ENCODE measurements around the gene PPIF. TPM values are rescaled to one million over a fixed set of nuclear protein-coding genes. Genes with fewer than 3 reads are reported as not detected.

Gene PPIF
- total RNA-seq, 1 experiment from 2014 or later, result 47.2 TPM

DNA sequence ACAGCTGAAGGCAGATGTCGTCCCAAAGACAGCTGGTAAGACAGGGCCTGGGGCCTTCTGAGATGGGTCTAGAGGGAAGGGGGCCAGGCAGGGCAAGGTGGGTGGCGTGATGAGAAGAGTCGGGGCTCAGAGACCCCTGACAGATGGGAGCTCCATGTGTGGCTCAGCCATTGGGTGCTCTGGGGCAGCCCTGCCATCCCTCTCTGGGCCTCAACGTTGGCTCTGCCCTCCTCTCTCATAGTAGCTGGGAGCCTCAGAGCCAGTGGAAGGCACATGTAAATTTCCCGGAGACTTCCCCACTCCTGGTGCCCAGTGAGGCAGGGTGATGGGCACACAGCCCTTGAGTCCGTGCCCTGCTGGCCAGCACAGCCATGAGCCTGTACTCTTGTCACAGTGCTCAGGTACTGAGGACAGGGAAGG, 1.8 kb downstream of the PPIF start:
- DNase-seq (ENCODE audit: low spot score), result no peak

DNA sequence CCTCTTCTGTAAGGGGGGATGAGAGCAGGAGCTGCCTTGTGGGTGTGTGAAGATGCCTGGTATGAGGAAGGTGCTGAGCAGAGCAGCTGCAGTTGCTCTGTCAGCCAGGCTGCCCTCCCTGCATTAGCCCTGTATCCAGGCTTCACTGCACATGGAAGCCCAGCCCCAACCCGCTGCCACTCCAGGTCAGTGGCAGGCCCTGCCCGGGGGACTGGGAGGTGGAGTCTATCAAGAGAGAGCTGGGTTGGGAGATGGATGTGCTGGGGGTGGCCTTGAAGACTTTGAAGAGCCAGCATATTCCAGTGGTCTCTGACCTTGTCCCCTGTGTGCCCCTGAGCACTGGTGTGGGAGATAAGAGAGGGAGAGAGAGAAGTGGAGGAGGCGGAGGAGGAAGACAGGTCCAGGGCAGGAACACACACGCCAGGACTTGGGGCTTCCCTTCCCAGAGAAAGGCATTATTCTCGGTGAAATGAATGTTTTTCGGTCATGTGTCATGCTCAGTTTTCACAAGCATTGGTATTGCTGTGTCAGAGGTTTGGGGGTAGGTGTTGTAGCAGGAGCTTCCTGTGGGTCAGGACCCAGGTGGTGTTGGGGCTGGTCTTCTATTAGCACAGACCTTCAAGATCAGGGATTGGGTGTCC, 2.6 kb downstream of the PPIF start:
- no peak for DNase-seq (ENCODE audit: low spot score)

DNA sequence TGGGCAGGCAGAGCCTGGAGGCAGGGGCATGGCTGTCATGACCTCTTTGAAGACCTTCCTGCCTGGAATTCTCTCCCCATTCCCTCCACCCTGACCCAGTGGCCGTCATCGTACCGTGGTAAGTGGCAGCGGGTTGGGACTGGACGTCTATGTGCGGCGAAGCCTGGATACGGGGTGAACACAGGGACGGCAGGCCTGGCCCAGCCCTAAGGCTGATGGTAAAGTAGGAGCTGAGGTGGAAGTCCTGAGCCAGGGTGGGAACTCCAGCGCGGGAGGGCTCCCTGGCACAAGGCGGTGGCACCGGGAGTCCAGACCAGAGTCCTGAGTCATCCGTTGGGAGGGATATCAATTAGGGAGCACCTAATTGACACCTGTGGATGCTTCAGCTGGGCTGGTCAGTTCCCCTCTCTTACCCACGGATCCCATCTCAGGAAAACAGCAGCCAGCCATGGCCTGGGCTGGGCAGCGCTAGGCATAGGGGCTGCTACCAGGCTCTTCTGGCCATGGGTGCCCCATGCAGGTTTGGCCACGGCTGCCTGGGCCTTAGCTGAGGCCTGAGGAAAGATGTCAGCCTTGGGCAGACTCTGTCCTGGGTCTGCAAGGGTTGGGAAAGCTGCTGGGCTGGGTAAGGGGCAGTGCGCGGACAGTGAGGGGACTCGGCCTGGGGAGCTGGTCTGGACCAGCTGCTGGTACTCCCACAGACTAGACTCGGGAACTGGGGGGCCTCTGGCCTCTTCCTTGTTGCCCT, 3.3 kb downstream of the PPIF start:
- DNase-seq (ENCODE audit: low spot score), result no peak

DNA sequence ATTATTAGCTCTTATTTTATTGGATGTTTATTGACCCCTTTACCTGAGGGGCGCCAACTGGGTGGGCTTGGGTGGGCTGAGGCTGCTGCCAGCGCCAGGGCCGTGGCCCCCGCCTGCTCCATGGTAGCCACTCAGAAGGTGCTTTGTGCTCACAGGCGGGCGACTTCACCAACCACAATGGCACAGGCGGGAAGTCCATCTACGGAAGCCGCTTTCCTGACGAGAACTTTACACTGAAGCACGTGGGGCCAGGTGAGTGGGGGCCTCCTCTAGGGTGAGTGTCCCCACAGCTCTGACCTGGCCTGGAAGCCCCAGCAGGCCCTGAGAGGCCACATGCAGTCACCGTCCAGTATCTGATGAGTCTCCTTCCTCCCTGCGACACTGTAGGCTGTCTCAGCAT, 4.1 kb downstream of the PPIF start:
- no peak for DNase-seq (ENCODE audit: low spot score)

DNA sequence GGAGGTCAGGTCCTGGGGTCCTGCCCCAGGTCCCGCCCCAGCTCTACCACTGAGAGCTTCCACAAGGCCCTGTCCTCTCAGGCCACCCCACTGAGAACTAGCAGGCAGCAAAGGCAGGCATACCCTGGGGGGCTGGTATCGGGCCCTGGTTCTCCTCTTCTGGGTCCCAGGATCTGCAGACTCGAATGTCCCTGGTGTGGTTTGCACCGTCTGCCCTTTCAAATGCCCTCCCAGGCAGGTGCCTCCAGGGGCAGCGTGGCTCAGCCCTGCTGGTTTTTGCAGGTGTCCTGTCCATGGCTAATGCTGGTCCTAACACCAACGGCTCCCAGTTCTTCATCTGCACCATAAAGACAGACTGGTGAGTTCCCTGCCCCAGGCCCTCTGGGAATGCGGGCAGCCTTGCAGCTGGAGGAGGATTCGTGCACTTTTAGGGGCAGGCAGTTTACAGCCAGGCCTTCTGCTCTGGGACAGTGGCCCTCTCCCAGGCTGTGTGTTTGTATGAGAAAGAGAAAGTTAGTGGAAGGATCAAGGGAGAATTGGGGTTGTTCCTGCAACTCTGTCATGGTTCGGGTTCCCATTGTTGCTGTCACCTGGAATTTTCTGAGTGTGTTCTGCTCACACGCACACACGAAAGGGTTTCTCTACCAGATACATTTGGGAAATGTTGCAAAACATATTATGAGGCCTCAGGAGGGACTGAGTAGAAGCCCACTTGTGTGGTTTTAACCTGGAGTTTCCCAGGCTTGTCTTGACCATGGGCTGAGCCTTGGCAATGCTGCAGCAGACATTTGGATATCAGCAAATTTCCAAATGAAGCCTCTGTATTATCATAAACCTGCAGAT, 5.0 kb downstream of the PPIF start:
- no peak for DNase-seq (ENCODE audit: low spot score)

DNA sequence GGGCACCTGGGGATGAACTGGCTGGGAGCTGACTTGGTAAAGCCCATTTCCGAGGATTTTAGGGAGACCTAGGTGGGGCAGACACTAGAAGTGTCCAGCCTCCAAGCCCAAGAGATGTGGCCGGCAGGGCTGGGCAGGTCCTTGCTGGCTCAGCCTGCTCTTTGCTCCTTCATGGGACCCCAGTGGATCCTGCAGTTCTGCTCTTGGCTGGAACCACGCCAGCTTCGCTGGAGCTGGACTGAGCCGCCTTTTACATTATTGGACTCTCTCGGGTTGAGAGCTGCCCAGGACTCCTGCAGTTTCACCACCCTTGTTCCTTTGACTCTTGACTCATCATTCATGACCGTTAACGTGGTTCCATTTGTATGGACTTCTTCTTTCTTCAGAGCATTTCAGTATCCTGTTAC, 5.7 kb downstream of the PPIF start:
- no peak for DNase-seq (ENCODE audit: low spot score)

DNA sequence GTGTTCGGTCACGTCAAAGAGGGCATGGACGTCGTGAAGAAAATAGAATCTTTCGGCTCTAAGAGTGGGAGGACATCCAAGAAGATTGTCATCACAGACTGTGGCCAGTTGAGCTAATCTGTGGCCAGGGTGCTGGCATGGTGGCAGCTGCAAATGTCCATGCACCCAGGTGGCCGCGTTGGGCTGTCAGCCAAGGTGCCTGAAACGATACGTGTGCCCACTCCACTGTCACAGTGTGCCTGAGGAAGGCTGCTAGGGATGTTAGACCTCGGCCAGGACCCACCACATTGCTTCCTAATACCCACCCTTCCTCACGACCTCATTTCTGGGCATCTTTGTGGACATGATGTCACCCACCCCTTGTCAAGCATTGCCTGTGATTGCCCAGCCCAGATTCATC, 6.5 kb downstream of the PPIF start:
- DNase-seq (ENCODE audit: low spot score), result no peak

DNA sequence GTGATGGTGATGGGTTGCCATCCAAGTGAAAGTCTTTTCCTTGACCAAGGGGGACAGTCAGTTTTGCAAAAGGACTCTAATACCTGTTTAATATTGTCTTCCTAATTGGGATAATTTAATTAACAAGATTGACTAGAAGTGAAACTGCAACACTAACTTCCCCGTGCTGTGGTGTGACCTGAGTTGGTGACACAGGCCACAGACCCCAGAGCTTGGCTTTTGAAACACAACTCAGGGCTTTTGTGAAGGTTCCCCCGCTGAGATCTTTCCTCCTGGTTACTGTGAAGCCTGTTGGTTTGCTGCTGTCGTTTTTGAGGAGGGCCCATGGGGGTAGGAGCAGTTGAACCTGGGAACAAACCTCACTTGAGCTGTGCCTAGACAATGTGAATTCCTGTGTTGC, 6.9 kb downstream of the PPIF start:
- DNase-seq (ENCODE audit: low spot score), result no peak

DNA sequence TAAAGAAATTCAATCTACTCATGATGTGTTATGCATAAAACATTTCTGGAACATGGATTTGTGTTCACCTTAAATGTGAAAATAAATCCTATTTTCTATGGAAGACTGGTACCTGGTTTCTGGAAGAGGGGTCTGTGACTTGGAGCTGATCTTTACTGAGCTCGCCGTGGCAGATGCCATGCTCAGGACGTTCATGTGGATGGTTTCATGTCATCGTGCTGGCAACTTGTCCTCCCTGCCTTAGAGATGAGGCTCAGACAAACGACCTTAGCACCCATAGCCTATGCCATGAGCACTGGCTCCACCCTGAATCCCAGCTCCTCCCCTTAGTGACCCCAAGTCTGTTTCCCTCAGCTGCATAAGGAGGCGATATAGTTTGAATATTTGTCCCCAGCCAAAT, 7.3 kb downstream of the PPIF start:
- no peak for DNase-seq (ENCODE audit: low spot score)

DNA sequence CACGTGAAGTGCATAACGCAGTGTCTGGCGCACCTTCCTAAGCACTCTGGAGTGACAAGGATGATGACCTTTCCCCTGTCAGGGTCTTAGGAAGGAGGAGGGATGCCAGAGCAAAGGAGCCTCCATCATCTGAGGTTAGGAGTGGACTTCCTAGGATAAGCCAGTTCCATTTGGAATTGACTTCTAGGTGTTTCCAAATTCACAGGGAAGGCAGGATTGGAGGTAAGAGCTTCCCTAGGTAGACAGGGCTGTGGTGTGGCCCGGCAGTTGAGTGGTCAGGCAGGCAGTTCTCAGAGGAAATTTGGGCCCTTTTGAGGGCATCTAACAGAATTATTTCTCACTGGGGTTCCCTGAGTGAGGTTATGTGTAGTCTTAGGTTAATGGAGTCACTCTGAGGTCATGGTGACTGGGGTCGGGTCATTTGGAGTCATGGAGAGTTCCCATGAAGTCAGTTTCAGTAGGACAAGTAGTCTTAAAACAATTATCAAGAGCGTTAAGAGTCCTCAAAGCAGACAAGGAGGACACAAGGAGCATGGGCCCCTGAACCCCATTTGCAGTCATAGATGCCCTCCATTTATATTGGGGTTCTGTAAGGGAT, 8.2 kb downstream of the PPIF start:
- no peak for DNase-seq (ENCODE audit: low spot score)

DNA sequence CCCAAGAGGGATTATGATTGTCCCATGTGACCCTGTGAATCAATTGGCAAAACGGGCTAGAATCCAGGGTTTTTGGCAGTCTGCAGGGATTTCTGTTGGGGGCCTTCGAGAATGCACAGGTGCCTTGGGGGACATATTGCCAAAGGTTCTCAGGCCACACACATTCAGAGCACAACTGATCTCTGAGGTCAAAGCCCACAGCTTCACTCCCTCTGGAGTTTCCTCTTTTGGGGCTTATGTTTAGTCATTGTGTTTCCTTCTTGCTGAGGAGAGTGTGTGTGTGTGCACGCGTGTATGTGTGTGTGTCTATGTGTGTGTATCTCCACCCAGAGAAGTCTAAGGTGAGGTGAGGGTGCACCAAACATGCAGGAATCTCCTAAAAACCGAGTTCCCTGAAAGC, 8.8 kb downstream of the PPIF start:
- no peak for DNase-seq (ENCODE audit: low spot score)

DNA sequence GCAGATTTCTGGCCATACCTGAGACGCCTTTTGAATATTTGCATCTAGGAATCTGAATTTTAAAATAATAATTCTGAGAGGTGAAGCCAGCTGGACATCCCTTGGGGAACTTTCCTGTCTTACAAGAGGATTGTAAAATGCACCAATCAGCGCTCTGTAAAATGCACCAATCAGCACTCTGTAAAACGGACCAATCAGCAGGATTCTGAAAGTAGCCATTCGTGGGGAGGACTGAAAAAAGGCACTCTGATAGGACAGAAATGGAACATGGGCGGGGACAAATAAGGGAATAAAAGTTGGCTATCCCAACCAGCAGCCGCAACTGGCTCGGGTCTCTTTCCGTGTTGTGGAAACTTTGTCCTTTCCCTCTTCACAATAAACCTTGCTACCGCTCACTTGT, 9.9 kb downstream of the PPIF start:
- DNase-seq (ENCODE audit: low spot score), result no peak

DNA sequence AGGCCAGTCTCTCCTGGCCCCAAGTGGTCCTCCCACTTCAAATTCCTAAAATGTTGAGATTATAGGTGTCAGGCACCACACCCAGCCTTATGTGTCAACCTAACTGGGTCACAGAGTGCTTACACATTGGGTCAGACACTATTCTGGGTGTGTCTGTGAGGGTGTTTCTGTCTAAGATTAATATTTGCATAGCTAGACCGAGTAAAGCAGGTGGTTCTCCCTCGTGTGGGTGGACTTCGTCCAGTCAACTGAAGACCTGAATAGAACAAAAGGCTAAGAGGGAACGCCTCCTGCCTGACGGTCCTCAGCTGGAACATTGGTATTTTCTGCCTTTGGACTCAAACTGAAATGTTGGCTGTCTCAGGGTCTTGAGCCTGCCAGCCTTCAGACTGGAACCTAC, 11.5 kb downstream of the PPIF start:
- no peak for DNase-seq (ENCODE audit: low spot score)

DNA sequence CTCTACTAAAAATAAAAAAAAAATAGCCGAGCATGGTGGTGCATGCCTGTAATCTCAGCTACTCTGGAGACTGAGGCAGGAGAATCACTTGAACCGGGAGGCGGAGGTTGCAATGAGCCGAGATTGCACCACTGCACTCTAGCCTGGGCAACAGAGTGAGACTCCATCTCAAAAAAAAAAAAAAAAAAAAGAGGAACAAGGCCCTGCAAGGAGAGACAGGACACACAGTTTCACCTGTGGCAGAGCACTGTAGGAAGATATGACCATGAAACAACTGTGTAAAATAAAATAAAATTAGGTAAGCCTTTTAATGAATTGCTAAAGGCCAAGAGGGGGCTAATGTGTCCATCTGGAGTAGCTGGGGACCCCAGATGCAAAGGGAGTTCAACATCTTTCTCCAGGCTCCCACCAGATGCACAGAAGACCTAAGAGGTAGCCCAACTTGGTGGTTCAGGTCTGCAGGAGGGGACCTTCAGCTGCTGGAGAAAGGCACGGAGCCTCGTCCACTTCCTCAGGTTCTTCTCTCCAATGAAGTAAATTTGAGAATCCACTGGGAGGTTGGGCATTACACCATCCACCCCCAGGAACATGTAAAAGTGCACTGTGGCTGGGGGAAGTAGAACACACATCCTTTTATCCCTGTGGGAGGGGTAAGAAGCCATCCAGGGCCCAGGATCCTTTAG, 12.7 kb downstream of the PPIF start:
- DNase-seq (ENCODE audit: low spot score), result no peak

DNA sequence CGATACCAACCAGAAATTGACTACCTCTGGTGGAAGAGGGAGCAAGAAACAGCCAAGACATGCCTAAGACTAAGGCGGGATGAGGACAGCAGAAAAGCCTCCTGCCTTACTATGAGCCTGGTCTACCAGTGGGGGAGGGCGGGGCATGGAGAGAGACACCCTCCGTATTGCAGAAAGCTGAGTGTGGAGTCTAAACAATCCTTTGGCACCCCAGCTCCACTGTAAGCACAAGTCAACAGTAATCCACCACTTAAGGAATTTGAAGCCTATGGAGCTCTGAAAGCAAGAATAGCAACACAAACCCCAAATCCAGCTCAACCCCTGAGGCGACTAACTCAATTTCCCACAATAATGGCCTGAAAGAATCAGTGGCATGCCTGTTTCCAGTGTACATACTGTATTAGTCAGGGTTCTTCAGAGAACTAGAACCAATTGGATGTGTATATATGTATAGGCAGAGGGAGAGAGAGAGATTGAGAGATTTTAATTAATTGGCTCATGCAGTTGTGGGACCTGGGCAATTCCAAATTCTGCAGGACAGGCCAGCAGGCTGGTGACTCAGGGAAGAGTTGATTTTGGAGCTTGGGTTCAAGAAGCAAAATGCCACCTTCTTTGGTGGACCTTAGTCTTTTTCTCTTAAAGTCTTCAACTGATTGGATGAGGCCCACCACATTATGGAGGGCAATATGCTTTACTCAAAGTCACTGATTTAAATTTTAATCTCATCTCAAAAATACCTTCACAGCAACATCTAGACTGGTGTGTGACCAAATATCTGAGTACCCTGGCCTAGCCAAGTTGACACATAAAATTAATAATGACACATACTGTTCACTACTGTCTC, 13.5 kb downstream of the PPIF start:
- no peak for DNase-seq (ENCODE audit: low spot score)

DNA sequence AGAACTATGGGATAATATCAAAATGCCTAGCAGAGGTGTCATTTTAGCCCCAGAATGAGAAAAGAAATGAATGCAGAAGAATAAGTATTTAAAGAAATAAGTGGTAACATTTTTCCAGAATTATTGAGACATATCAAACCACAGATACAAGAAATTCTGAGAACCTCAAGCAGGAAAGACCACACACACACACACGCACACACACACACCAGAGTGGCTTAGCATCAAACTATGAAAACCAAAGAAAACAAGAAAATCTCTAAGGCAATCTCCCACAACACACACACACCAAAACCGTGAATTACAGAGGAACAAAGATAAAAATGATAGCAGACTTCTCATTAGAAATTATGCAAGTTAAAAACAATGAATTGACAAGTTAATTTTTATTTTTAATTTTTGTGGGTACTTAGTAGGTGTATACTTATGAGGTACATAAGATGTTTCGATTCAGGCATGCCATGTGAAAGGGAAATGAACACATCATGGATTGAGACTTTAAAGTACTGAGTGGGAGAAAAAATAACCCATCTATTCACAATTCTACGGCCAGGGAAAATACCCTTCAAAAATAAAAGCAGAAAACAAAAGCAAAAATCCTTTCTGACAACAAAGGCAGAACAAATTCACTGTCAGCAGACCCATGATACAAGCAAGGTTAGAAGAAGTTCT, 14.6 kb downstream of the PPIF start:
- DNase-seq (ENCODE audit: low spot score), result no peak

DNA sequence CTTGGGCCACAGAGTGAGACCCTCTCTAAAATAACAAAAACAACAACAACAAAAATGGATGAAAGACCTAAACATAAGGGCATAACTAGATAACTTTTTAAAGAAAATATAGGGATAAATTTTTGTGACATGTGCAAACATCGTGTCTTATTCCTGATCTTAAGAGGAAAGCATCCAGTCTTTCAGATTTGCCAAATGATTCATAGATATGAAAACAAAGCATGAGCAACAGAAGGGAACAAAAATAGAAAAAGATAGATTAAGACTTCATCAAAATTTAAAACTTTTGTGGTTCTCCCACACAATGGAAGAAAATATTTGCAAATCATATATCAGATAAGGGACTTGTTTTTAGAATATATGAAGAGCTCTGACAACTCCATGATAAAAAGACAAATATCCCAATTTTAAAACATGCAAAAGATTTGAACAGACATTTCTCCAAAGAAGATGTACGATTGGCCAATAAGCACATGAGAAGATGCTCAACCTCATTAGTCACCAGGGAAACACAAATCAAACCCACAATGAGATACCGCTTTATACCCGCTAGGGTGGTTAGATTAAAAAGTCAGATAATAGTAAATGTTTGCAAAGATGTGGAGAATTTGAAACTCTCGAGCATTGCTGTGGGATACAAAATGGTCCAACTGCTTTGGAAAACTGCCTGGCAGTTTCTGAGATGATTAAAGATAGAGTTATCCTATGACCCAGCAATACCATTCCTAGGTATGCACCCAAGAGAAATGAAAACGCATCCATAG, 20.3 kb downstream of the PPIF start:
- peak; percentile 50 for DNase-seq (ENCODE audit: low spot score)

DNA sequence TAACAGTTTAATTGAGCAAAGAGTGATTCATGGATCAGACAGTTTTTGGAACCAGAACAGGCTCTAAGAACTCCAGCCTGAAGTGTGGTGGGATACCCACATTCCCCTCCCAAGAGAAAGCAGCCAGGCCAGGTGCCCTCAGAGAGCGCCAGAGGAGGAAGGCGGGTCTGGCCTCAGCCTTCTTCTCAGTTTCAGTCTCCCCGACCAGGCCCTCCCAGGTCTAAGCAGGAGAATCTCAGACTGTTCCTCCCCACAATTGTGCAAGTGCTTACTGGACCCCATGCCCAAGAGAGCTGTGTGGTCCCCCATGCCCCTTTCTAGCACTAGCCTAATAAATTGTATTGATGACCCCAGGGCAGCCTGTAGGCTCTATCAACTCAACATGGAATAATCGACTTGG, 25.6 kb downstream of the PPIF start:
- no peak for DNase-seq (ENCODE audit: low spot score)

Data from A172 (cell line).